HCT116 (cell line): Measurements from ENCODE around the gene HK1. TPM values are rescaled to one million over a fixed set of nuclear protein-coding genes. Genes with fewer than 3 reads are reported as not detected.

Experiments
- ATAC-seq: fragments of 200-7000 bp; cut with Tn5 transposase; 2 replicates; pipeline ENCODE4 v1.9.1; 2020; ENCODE audit warnings: mild to moderate bottlenecking, moderate library complexity
- BruUV-seq: library from RNA; stranded (reverse); fragments of 400-500 nt; replicated peaks from 2 replicates; lab custom pipeline; 2021; lab: Mats Ljungman, UMichigan
- CTCF ChIA-PET: fragments of 300-600 bp; sonication (Branson Sonifier 250); formaldehyde crosslinking; loops from one replicate; lab custom pipeline; 2021; ENCODE audit warnings: antibody characterized with exemption; lab: Charles Lee
- POLR2A ChIA-PET: fragments of 300-600, 350-600 bp; sonication (Branson Sonifier 250); formaldehyde crosslinking; loops from one replicate; lab custom pipeline; 2021; ENCODE audit warnings: antibody characterized with exemption; lab: Charles Lee
- RAD21 ChIA-PET, 2 experiments: fragments of 300-600 bp; sonication (Branson Sonifier 250); formaldehyde crosslinking; loops; one replicate each; lab custom pipeline; 2023; ENCODE audit warnings: low total read pairs in 2 of 2; ENCODE audit not compliant: uncharacterized antibody in 2 of 2, unreplicated experiment in 2 of 2, low non-redundant PET in 1 of 2; lab: Charles Lee
- DNase-seq: peaks from one replicate; pipeline ENCODE4 v3.0.0-alpha.2; 2010; ENCODE audit warnings: low read depth, low spot score
- H2AFZ ChIP-seq: fragments of 200-600 bp; shearing (Covaris generic), sonication (generic); 2 replicates; pipeline ENCODE4 v1.6.1; 2017; ENCODE audit warnings: low read depth, mixed run types, mixed read lengths, antibody characterized with exemption, low read length; ENCODE audit not compliant: poor library complexity, severe bottlenecking
- H3K27ac ChIP-seq: 2 replicates; pipeline ENCODE4 v1.5.1; 2012; ENCODE audit warnings: low read depth, low read length
- H3K27me3 ChIP-seq: fragments of 200-600 bp; sonication (generic); 2 replicates; pipeline ENCODE4 v1.6.1; 2016; ENCODE audit warnings: mixed run types, low read length, mixed read lengths; ENCODE audit not compliant: insufficient read depth
- H3K36me3 ChIP-seq, 2 experiments: fragments of 200-500 bp in 1 of 2; fragments of 200-600 bp in 1 of 2; sonication (Bioruptor generic) in 1 of 2; sonication (generic) in 1 of 2; 2 replicates each; pipeline versions ENCODE4 v1.5.1 to v1.6.1; 2014 to 2016; ENCODE audit warnings: low read length in 2 of 2, inconsistent platforms in 1 of 2, mixed read lengths in 1 of 2, mixed run types in 1 of 2; ENCODE audit not compliant: insufficient read depth in 2 of 2, control insufficient read depth in 1 of 2
- H3K4me1 ChIP-seq, 2 experiments: fragments of 200-600 bp in 1 of 2; sonication (generic) in 1 of 2; 2 replicates each; pipeline versions ENCODE4 v1.5.1 to v1.6.1; 2012 to 2017; ENCODE audit warnings: low read length in 2 of 2, inconsistent platforms in 1 of 2, mild to moderate bottlenecking in 1 of 2, mixed read lengths in 1 of 2, mixed run types in 1 of 2, moderate library complexity in 1 of 2; ENCODE audit not compliant: insufficient read depth in 2 of 2, control insufficient read depth in 1 of 2
- H3K4me2 ChIP-seq: fragments of 200-600 bp; sonication (generic); 2 replicates; pipeline ENCODE4 v1.6.1; 2017; ENCODE audit warnings: mixed run types, low read length, mixed read lengths
- H3K4me3 ChIP-seq, 2 experiments: fragments of 200-600 bp in 1 of 2; sonication (generic) in 1 of 2; replicated peaks in 1 of 2; 2 replicates each; pipeline ENCODE4 v1.5.1; 2011 to 2016; ENCODE audit warnings: low read length in 2 of 2, control low read depth in 1 of 2, low read depth in 1 of 2, mild to moderate bottlenecking in 1 of 2, mixed read lengths in 1 of 2, mixed run types in 1 of 2
- H3K79me2 ChIP-seq: fragments of 200-600 bp; sonication (generic); 2 replicates; pipeline ENCODE4 v1.6.1; 2017; ENCODE audit warnings: mild to moderate bottlenecking, mixed run types, low read length, moderate library complexity, mixed read lengths; ENCODE audit not compliant: insufficient read depth
- H3K9ac ChIP-seq: fragments of 200-600 bp; sonication (generic); 2 replicates; pipeline ENCODE4 v1.6.1; 2016; ENCODE audit warnings: low read length, mixed read lengths
- H3K9me2 ChIP-seq: fragments of 200-600 bp; sonication (generic), shearing (Covaris generic); 2 replicates; pipeline ENCODE4 v1.6.1; 2017; ENCODE audit warnings: mixed run types, mild to moderate bottlenecking, moderate library complexity; ENCODE audit not compliant: insufficient read depth
- H3K9me3 ChIP-seq, 2 experiments: fragments of 200-500 bp in 1 of 2; fragments of 200-600 bp in 1 of 2; sonication (Bioruptor generic) in 1 of 2; sonication (generic) in 1 of 2; 2 replicates each; pipeline ENCODE4 v1.6.1; 2014 to 2017; ENCODE audit warnings: low read length in 2 of 2, mixed read lengths in 2 of 2, inconsistent platforms in 1 of 2, low read depth in 1 of 2, mild to moderate bottlenecking in 1 of 2, mixed run types in 1 of 2, moderate library complexity in 1 of 2; ENCODE audit not compliant: control insufficient read depth in 1 of 2, insufficient read depth in 1 of 2
- H4K20me1 ChIP-seq: fragments of 200-600 bp; sonication (generic), shearing (Covaris generic); 2 replicates; pipeline ENCODE4 v1.6.1; 2017; ENCODE audit warnings: mixed run types, mild to moderate bottlenecking, moderate library complexity; ENCODE audit not compliant: insufficient read depth
- CEBPB ChIP-seq: IDR thresholded peaks from 2 replicates; pipeline ENCODE4 v1.6.1; 2012; ENCODE audit warnings: low read depth
- EGR1 ChIP-seq: IDR thresholded peaks from 2 replicates; pipeline ENCODE4 v1.6.1; 2012; ENCODE audit warnings: low read depth
- FOSL1 ChIP-seq: IDR thresholded peaks from 2 replicates; pipeline ENCODE4 v1.6.1; 2012; ENCODE audit warnings: low read depth
- SIN3A ChIP-seq: IDR thresholded peaks from 2 replicates; pipeline ENCODE4 v1.6.1; 2012; ENCODE audit warnings: low read depth
- SRF ChIP-seq: IDR thresholded peaks from 2 replicates; pipeline ENCODE4 v1.6.1; 2012; ENCODE audit warnings: low read depth
- intact Hi-C: fragments of 100-400 bp; cut with micrococcal nuclease; formaldehyde crosslinking; loops from 2 replicates; pipeline ENCODE4 v1.10.0; 2022
- total RNA-seq: library from RNA; stranded (reverse); gene quantifications from one replicate; pipeline ENCODE4 v1.2.1, GENCODE V29; 2021; ENCODE audit not compliant: unreplicated experiment
- TF ChIP-seq, protein P1 (sequence below): IDR thresholded peaks from 2 replicates; pipeline ENCODE4 v1.6.1; 2012
- TF ChIP-seq, protein P2 (sequence below): IDR thresholded peaks from 2 replicates; pipeline ENCODE4 v1.6.1; 2012; ENCODE audit warnings: low read depth

HK1 gene
- total RNA-seq, 1 experiment from 2014 or later, result 50.3 TPM

DNA sequence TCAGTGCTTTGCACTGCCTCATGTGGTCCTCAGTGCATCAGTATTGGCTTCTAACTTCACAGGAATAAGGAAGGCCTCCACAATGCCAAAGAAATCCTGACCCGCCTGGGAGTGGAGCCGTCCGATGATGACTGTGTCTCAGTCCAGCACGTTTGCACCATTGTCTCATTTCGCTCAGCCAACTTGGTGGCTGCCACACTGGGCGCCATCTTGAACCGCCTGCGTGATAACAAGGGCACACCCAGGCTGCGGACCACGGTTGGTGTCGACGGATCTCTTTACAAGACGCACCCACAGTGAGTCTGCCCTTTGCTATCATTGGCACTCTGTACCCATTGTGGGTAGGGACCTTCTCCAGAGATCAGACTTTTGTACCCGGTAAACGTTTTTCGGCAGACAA is 101.5 kb downstream of the HK1 start (continued):
- TF ChIP-seq SIN3A, result no peak
- TF ChIP-seq, all 23 proteins: peak for 0

DNA sequence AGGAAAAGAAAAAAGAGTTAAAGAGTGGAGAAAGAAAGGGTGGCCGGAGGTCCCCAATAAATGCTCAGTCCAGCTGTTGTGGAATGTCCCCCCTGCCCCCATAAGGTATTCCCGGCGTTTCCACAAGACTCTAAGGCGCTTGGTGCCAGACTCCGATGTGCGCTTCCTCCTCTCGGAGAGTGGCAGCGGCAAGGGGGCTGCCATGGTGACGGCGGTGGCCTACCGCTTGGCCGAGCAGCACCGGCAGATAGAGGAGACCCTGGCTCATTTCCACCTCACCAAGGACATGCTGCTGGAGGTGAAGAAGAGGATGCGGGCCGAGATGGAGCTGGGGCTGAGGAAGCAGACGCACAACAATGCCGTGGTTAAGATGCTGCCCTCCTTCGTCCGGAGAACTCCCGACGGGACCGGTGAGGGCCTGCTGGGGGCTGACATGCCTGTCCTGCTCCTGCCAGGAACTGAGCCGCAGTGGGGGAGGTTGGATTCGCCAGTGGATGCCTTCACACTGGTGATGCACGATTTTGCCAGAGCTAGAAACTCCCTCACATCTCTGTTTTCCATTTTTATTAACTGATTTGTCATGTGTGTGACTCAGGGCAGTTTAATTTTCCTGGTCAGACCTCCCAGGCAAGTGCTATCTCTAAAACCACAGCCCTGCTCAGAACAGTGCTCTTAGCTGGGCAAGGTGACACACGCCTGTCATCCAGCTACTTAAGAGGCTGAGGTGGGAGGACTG is 104.3 kb downstream of the HK1 start:
- Histone ChIP-seq H3K9me2 (no peaks in the 10 kb centered on the region), H3K79me2 (no peaks in the 10 kb centered on the region), H3K4me3 (no peak overlapping the region), H3K4me2 (no peak overlapping the region), H3K9ac (no peak overlapping the region), H3K4me1 (no peaks in the 10 kb centered on the region), H3K36me3 (peaks cover 5 to 17% of the 10 kb centered on the region in 2 experiments), H3K9me3 (no peaks in the 10 kb centered on the region), H4K20me1 (no peaks in the 10 kb centered on the region), H3K27me3 (no peaks in the 10 kb centered on the region), H3K27ac (no peak overlapping the region), H2AFZ (no peak overlapping the region)
- TF ChIP-seq, protein P1, sequence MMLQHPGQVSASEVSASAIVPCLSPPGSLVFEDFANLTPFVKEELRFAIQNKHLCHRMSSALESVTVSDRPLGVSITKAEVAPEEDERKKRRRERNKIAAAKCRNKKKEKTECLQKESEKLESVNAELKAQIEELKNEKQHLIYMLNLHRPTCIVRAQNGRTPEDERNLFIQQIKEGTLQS, result no peak
- TF ChIP-seq EGR1, result no peak
- TF ChIP-seq CEBPB, result no peak
- TF ChIP-seq SRF, result no peak
- TF ChIP-seq, protein P2, sequence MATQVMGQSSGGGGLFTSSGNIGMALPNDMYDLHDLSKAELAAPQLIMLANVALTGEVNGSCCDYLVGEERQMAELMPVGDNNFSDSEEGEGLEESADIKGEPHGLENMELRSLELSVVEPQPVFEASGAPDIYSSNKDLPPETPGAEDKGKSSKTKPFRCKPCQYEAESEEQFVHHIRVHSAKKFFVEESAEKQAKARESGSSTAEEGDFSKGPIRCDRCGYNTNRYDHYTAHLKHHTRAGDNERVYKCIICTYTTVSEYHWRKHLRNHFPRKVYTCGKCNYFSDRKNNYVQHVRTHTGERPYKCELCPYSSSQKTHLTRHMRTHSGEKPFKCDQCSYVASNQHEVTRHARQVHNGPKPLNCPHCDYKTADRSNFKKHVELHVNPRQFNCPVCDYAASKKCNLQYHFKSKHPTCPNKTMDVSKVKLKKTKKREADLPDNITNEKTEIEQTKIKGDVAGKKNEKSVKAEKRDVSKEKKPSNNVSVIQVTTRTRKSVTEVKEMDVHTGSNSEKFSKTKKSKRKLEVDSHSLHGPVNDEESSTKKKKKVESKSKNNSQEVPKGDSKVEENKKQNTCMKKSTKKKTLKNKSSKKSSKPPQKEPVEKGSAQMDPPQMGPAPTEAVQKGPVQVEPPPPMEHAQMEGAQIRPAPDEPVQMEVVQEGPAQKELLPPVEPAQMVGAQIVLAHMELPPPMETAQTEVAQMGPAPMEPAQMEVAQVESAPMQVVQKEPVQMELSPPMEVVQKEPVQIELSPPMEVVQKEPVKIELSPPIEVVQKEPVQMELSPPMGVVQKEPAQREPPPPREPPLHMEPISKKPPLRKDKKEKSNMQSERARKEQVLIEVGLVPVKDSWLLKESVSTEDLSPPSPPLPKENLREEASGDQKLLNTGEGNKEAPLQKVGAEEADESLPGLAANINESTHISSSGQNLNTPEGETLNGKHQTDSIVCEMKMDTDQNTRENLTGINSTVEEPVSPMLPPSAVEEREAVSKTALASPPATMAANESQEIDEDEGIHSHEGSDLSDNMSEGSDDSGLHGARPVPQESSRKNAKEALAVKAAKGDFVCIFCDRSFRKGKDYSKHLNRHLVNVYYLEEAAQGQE, result no peak
- TF ChIP-seq FOSL1, result no peak
- BruUV-seq, result no TSS peak
- intact Hi-C loops, result no loop called here
- DNase-seq (no peak), ATAC-seq (no peak)
- ChIA-PET POLR2A (no interaction called here), CTCF (no interaction called here), RAD21 (no interaction called here)
